HG03520 (cell line): ENCODE measurements around the gene GGPS1.
"Not testable (repeated sequence)": the region's sequence is repeated elsewhere in the genome, so short reads cannot be mapped to it uniquely, and the experiment has no call there.

ENCODE experiments used
- ATAC-seq: cut with Tn5 transposase; IDR thresholded peaks from one replicate; pipeline ENCODE4 v1.9.1; 2021; ENCODE audit warnings: mild to moderate bottlenecking, moderate library complexity; ENCODE audit not compliant: unreplicated experiment

GGPS1 gene

DNA sequence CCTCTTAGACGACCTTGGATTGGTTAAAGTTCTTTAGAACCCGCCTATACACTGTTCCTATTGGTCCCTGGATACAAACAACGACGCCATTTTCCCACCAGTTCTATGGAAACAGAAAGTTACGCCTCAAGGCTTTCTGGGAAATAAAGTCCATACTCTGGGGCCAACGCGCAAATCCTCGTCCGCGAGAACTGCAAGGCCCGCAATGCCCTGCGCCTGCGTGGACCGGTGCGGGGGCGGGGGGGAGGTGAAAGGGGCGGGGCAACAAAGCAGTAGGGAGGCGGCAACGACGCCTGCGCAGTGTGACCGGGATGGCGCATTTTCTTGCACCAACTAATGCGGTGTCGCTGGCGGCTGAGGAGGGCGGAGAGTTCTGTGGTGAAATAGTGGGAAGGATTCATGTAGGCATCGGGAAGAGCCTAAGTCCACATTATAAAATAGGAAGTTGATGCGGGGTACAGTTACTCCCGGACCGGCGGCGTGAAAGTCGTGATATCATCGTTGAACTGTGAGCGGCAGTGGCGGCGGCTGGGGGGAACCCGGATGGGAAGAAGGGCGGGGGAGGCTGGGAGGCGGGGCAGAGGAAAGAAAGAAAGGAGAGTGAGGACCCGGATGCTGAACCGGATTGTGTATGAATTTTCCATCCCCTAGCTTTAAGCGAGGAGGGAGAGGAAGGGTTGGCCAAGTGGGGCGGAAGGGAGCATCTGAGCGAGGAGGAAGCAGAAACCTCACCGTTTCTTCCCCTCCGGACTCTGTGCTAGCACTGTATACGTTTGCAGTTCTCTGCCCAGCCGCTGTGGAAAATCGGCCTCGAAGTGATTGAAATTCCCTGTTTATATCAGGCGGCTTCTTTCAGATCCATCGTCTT lies at the start of gene GGPS1:
TSS of gene GGPS1 (plus strand) at position 300 of the 868 bp plus-strand sequence. CDS start 6,695 bp downstream, outside the sequence.
- peak; percentile 58 for ATAC-seq

DNA sequence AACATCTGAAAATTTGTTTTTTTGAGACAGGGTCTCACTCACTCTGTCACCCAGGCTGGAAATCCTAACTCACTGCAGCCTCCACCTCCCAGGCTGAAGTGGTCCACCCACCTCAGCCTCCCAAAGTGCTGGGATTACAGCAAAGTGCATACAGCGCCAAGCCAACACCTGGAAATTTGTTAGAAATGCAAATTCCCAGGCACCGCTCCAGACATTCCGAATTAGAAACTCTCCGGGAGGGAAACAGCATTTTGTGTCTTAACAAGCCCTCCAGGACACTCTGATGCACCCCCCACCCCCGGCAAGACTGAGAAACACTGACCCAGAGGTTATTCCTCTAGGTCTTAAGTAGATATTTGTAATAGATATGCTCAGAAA lies 49.5 kb upstream of the GGPS1 start:
- ATAC-seq, result no peak

DNA sequence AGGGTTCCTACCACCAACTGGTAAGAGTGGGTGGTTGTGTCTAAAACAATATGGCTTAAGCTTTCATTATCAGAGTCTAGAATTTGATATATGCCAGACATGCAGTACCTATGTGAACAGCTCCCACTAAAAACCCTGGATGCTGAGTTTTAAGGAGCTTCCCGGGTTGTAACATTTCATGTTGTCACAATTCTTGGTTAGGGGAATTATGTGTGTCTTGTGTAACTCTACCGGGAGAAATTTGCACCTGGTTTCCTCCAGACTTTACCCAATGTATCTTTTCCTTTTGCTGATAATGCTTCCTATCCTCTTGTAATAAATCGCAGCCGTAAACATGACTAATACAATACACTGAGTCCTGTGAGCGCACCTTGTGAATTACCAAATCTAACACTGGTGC lies 48.7 kb upstream of the GGPS1 start:
- ATAC-seq, result no peak

DNA sequence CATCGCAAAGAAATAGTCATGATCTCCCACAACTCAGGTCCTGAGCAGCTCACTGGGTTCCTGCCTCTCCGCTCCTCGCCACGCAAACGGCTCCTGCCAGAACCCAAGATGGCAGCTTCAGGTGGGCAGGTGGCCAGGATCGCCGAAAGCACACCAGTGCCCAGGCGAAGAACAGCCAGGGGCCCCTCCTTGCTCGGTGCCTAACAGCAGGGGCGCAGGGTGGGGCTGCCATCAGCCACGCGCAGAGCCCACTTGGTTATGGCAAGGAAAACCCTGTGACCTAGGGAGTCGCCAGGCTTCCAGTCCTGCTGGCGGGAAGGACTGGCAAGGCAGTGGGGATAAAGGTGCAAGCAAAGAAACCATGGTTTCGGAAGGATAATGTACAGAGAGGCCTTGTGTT lies 47.9 kb upstream of the GGPS1 start:
- ATAC-seq, result no peak

DNA sequence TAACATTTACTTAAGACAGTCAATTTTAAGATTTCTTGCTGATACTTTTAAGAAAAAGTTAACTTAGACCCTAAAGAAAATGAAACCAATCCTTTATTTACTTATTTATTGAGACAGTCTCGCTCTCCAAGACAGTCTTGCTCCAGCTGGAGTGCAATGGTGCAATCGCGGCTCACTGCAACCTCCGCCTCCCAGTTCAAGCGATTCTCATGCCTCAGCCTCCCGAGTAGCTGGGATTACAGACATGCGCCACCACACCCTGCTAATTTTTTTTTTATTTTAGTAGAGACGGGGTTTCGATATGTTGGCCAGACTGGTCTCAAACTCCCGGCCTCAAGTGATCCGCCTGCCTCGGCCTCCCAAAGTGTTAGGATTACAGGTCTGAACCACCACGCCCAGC lies 44.7 kb upstream of the GGPS1 start:
- not testable (repeated sequence) for ATAC-seq

DNA sequence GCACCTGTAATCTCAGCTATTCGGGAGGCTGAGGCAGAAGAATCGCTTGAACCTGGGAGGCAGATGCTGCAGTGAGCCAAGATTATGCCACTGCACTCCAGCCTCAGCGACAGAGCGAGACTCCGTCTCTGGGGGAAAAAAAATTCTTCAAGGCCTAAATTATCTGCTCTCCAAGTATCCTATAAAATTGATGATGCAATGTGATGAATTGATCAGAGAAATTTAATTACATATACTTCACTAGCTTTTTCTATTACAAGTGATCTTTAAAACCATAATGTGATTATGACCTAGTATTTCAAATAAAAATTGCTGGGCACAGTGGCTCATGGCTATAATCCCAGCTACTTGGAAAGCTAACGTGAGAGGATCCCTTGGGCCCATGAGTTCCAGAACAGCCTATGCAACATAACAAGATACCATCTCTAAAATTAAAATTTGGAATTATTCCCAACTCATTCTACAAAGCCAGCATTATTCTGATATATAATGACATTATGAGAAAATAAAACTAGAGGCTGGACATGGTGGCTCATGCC lies 44.1 kb upstream of the GGPS1 start:
- no peak for ATAC-seq

DNA sequence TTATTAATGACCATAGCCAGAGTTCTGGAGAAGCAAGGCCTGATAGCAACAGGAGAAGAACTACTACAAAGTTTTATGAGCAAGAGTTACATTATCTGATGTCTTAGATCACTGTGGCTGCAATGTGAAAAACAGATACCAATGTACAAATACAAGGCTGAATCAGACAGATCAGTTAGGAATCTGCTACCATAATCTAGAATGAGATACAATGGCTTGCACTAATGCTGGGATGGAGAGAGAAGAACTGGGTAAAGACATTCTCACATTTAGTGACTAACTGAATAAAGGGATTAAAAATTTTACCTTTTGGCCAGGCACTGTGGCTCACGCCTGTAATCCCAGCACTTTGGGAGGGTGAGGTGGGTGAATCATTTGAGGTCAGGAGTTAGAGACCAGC lies 41.7 kb upstream of the GGPS1 start:
- ATAC-seq, result no peak

DNA sequence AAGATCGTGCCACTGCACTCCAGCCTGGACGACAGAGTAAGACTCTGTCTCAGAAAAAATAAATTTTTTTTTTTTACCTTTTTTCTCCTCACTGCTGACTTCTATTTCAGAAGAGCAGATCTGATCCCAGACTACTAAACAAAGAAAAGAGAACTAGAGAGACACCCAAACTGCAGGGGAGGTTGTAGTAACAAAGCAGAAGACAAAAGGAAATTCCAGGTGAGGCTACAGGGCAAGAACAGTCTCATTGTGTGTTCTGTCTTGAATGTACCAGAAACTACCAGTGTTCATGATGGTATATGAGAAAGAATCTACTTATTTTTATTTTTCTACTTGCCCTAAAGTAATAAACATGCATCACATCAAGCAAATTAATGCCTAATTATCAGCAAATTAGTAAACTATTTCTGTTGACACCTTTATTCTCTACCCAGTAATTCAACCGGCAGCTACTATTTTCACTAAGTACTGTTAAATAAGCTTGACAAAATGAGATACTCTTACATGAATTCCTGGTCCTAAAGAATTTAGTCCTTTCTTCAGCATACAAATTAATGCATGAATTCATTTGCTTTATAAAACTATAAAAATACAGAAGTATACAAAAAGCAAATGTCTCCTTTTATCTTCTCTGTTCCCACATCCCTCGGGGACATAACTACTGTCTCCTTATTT lies 41.0 kb upstream of the GGPS1 start:
- ATAC-seq, result no peak

DNA sequence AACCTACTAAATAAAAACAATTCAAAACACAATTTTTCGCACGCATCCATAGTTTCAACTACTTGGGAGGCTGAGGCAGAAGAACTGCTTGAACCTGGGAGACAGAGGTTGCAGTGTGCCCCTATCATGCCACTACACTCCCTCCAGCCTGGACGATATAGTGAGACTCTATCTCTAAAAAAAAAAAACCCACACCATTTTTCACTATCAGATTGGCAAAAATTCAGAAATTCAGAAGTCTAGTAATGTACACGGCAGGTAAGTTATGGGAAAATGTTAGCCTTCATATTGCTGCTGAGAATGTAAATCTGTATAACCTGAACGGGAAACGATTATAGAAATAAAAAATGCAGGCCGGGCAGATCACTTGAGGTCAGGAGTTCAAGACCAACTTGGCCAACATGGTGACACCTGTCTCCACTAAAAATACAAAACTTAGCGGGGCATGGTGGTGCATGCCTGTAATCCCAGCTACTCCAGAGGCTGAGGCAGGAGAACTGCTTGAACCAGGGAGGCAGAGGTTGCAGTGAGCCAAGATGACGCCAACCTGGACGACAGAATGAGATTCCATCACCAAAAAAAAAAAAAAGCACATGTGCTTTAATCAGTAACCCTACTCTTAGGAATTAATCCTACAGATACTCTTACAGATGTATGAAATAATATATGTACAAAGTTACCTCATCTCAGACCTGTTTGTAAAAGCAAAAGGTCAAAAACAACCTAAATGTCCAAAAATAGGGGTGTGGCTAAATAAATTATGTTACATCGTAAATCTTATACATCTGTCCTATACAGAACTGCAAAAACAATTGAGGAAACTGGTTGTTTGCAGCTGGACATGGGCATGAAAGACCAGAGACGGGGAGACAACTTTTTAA lies 38.3 kb upstream of the GGPS1 start:
- no peak for ATAC-seq

DNA sequence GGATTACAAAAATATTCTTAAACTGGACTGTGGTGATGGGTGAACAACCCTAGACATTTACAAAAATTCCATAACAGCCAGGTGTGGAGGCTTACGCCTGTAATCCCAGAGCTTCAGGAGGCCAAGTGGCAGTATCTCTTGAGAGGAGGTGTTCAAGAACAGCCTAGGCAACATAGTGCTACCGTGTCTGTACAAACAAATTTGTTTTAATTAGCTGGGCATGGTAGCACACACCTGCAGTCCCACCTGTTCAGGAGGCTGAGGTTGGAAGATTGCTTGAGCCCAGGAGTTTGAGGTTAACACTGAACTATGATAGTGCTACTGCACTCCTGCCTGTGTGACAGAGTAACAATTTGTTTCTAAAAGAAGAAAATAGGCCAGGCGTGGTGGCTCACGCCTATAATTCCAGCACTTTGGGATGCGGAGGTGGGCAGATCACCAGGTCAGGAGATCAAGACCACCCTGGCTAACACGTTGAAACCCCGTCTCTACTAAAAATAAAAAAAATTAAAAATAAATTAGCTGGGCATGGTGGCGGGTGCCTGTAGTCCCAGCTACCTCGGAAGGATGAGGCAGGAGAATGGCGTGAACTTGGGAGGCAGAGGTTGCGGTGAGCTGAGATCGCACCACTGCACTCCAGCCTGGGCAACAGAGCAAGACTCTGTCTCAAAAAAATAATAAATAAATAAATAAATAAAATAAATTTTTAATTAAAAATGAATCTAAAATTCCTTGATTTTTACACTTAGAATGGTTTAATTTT lies 37.4 kb upstream of the GGPS1 start:
- no peak for ATAC-seq

DNA sequence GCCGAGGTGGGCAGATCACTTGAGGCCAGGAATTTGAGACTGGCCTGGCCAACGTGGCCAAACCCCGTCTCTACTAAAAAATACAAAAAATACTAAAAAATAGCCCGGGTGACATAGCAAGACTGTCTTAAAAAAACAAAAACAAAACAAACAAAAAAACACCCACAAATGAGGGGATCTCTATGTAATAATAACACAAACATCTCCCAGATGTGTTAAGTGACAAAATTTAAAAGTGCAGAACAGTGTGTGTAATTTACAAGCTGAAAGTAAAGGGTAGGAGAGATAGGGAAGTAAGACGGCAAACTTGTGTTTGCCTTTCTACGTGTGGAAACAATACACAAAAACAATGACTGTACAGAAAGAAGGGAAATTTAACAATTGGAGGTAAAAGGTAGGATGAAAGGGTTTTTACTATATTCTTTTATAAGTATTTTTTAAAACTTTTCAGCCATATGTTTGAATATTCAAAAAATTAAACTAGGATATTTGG lies 36.7 kb upstream of the GGPS1 start:
- ATAC-seq, result no peak

DNA sequence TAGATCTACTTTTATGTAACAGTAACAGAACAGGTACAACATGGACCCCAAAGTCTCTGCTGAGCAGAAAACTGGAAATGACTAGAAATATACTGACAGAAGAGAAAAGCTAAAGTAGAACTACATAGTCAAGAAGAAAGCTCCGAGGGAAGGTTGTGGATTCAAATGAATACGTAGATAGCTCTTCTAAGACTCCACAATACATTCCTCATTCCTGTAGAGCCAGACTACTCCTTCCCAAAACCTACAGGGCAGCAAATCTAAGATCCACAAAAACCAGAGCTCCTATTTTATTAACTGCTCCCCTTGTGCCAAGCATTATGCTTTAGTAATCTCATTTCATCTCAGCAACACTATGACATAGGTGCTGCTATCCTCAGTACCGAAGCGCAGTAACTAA lies 35.6 kb upstream of the GGPS1 start:
- no peak for ATAC-seq

DNA sequence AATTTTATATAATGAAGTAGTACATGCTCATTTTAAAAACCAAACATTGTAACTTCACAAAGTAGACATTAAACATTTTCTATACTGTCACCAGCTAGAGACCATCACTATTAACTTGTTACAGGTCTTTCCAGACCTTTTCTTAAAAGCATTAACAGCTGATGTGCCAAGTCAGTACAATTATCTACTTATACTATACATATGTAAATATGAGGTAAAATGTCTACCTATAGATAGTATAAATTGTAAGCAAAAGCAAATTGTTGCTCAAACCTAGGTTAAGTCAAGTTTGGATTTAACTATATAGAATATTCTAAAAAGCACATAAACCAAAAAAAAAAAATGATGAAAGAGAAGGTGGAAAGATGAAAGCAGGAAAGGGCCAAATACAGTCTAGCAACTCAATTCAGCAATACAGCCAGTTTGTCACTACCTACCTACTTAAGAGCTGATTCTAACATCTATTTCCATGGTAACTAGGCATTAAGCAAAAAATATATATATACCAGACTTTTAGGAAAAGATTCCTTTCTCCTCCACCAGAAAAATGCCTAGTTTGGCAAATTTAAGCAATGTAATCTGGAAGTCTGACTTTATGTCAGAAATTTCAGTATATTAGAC lies 34.9 kb upstream of the GGPS1 start:
- no peak for ATAC-seq

DNA sequence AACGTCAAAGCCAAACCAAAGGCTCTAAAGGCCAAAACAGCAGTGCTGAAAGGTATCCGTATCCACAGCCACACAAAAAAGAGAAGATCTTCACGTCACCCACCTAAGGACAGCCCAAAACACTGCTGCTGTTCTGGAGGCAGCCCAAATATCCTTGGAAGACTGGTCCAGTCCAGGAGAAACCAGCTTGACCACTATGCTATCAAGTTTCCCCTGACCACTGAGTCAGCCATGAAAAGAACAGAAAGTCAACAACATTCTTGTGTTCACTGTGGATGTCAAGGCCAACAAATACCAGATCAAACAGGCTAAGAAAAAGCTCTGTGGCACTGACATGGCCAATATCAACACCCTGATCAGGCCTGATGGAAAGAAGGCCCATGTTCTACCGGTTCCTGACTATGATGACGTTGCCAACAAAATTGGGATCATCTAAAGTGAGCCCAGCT lies 32.4 kb upstream of the GGPS1 start:
- no peak for ATAC-seq

DNA sequence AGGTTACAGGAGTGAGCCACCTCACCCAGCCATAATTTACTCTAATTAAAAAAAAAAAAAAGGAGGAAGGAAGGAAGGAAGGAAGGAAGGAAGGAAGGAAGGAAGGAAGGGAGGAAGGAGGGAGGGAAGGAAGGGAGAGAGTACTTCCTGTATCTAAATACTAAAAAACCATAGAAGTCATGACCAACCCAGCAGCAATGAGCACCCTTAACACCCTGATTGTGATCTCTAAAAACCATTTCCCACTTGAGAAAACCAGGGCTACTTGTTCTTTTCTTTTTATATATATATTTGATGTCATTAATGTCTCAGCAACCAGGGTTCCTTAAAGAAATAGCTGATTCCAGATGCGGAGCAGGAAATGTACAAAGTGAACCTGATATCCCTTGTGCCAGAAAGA lies 31.6 kb upstream of the GGPS1 start:
- ATAC-seq, result no peak

DNA sequence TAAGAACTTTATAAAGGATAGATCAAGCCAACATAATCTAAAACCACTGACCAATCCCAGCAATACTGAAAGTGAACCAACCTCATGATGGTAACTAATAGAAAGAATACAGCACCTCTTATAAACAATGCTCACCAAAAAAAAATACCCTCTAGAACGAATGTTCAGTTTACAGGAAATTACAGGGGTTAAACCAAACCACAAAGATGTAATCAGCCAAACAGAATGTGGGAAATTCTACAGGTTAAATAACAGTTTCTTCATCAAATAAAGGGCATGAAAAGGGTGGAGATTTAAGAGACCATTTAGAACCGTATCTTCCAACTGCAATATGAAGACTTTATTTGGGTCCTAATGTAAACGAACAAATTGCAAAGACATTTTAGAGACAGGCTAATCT lies 30.8 kb upstream of the GGPS1 start:
- ATAC-seq, result no peak

DNA sequence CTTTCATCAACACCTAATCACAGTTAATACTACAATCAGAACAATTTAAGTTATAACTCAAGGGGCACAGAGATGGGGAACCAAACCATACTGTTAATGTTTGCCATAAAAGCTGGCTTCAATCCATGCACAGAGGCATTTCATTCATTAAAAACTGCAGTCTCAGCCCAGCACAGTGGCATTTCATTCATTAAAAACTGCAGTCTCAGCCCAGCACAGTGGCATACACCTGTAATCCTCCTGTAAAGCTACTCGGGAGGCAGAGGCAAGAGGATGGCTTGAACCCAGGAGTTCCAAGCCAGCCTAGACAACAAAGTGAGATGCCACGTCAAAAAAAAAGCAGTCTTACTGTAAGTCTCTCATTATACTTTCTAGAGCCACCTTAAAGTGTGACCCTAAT lies 29.6 kb upstream of the GGPS1 start:
- no peak for ATAC-seq

DNA sequence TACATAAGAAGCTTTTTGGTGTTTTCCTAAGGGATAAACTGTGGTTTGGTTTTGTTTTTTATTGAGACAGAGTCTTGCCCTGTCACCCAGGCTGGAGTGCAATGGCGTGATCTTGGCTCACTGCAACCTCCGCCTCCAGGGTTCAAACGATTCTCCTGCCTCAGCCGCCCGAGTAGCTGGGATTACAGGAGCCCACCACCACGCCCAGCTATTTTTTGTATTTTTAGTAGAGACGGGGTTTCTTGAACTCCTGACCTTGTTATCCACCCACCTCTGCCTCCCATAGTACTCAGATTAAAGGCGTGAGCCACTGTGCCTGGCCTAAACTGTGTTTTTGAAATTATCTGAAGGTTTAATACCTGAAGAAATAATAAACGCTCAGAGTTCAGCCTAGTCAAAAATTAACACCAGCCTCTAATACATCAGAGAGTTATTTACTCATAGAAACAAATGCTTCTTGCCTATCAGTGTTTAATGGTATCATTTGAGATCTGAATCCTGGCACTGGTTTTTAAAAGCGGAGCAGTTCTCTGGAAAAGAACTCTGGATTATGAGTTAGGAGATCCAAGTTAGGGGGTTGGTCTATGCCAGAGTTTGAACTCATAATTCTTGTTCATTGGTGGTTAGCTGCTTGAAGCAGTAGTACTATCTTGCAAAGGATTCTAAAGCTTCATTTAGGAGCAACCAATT lies 29.1 kb upstream of the GGPS1 start:
- ATAC-seq, result no peak

DNA sequence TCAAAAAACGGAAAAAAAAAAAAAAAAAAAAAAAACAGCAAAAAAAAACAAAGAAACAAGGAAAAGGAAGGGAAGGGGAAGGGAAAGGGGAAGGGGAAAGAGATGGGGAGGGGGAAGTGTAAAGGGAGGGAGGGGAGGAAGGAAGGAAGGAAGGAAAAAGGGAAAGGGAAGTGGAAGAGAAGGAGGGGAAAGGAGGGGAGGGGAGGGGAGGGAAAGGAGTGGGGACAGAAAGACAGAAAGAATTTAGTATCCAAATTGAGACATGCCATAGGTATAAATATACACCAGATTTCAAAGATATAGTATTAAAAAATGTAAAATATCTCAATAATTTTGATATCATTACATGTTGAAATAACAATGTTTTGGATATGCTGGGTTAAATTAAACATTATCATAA lies 26.2 kb upstream of the GGPS1 start:
- ATAC-seq, result no peak
